GM19043 (cell line): Measurements from ENCODE around the gene CDHR4.
"Not testable (repeated sequence)": the region's sequence is repeated elsewhere in the genome, so short reads cannot be mapped to it uniquely, and the experiment has no call there.

ENCODE experiments used
- ATAC-seq: cut with Tn5 transposase; IDR thresholded peaks from one replicate; pipeline ENCODE4 v1.9.1; 2021; ENCODE audit warnings: low read depth; ENCODE audit not compliant: unreplicated experiment

CDHR4 gene

DNA sequence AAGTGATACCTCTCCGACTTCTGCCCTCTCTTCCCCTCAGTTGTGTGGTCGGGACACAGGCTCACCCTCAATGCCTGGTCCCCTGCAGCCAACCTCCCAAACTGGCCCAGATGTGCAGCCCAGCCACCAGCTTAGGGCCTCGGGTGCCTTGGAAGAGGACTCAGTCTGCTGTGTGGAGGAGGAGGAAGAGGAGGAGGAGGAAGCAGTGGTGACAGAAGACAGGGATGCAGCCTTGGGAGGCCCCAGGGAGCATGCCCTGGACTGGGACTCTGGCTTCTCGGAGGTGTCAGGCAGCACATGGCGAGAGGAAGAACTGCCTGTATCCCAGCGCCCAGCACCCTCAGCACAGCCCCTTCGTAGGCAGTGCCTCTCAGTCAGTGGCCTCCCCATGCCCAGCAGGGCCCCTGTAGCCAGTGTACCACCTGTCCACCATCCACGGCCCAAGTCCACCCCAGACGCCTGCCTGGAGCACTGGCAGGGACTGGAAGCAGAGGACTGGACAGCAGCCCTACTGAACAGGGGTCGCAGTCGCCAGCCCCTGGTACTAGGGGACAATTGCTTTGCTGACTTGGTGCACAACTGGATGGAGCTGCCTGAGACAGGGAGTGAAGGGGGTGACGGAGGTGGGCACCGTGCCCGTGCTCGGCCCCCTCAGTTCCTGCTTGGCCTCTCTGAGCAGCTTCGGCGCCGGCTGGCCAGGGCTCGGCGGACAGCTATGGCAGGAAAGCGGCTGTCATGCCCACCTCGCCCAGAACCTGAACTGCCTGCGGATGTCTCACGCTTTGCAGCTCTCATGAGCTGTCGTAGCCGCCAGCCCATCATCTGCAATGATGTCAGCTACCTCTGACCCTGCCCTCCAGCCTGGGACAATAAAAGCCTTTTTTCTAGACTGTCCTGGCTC, 4.7 kb upstream of the CDHR4 start:
- ATAC-seq = no peak

DNA sequence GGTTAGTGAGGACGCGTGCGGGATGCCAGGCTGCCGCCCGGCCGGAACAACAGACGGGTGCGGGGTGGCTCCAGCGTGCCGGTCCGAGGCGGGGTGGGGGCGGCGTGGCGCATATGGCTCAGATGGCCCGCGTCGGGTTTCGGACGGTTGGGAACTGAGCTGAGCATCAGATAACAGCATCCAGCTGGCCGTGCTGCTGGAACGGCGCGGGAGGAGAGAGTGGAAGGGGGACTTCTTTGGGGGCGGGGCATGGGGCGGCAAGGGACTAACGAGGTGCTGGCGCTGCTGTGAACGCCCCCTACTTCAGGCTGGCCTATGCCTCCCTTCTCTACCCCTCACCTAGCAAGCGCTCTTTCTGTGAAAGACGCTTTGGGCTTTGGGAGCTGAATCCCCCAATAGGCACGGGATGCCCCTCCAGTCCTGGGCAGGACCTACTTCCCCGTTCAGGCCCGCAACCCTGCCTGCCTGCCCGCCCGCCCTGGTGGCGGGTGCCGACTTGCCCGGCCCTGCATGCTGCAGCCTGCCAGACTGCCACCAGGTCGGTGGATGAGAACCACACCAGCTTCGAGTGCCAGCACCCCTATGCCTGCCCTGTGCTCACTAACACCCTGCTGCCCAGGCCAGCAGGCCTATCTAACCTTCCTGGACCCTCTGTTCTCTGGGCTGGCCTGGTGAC, 3.9 kb upstream of the CDHR4 start:
- ATAC-seq = no peak

DNA sequence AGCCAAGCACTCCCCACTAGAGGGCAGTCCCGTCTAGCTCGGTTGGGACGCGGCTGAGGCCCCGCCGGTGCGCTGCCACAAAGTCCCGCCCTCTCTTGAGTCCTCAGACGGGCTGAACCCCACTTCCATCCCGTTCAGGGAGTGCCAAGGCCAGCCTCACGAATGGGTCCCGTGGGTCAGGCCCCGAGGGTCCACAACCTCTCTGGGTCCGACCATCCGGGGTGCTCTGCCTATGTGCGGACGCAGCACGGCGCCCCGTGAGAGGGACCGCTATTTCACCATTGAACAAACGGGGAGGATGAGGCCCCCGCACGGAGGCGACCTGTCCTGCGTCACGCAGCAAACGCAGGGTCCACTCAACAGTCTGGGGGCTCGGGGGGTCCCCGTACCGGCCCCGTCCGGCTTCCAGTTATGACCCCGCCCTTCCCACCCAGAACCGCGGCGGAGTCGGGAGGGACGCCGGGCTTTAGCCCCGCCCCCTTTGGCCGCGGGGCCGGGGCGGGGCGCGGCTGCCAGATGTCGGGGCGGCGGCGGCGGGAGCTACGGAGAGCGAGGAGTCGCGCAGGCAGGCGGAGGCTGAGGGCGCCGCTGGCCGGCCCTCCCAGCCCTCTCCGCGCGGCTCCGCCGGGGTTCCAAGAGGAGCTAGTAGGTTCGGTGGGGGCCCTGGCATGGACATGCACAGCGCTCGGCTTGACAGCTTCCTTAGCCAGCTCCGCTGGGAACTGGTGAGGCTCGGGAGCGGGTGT, 3.2 kb upstream of the CDHR4 start, which contains the start of gene INKA1:
INKA1 (plus strand) TSS at position 543 of the 746 bp plus-strand sequence; CDS start at position 675, 132 bp downstream.
- peak; percentile 50 for ATAC-seq

DNA sequence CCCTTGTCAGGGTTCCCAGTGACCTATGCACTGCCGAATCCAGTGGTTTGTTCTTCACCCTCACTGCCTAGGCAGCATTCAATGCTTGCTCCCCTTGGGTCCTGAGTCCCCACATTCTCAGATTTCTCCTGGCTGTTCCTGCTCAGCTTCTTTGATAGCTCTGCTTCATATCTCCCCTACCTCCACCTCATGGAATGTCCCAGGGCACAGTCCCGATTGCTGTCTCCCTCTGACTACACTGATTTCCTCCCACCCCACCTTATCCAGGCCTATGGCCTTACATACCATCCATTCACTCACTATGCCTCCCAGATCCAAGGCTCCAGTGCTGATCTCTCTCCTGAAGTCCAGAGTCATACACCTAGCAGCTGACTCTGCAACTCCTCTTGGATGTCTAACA, 1.5 kb upstream of the CDHR4 start:
- no peak for ATAC-seq

DNA sequence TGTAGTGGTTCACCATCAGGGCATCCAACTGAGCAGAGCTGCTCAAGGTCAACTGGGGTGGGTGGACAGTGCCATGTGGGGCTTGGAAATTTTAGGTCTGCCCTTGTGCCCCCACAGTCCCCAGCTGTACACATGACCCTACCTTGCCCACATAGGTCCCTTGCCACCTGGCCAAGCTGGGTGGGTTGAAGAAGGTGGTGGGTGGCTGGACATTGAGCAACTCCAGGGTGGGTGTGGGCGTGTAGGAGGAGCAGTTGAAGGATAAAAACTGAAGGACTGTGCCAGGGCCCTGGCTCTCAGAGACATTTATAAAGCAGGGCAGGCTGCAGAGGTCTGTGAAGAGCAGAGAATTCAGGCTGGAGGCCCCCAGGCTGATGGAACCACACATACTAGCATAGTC, 568 bp downstream of the CDHR4 start:
- no peak for ATAC-seq

DNA sequence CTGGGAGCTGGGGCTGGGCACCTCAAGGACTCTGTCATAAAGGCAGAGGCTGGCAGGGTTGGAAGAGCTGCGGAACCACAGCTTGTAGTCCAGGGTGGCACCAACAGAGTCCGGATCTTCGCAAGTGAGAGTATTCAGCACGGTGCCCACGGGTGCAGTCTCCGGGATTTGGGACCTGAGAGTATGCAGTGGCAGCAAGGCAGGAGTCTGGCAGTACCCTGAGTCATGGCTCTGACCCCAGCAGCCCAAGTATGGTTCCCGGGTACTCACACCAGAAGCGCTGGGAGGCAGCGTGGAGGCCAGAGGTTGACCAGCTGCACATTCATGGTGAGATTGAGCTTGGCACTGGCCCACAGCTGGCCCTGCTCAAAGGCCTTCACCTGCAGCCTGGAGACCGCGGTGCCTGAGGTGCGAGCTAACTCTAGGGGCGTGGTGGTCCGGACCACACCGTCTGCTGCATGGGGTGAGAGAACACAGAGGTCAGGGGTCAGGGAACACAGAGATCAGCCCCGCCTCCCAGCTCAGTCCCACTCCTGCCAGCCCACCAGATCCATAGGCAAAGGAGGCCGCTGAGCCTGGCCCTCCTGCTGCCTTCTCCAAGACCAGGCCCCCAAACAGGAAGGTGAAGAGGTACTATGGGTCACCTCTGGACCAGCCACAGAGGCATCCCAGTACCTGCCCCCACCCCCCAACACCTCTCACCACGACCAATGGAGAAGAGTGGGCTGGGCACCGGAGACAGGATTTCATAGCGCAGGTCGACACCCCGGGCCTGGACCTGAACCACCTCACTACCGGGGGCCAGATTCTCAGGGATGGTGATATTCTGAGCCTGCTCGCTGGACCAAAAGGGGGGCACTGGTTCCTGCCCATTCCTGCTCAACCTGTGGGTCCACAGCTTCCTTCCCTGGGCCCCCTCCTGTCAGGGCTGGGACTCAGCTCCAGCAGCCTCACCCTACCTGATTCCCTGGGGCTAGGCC, 4.5 kb downstream of the CDHR4 start:
- ATAC-seq = no peak

DNA sequence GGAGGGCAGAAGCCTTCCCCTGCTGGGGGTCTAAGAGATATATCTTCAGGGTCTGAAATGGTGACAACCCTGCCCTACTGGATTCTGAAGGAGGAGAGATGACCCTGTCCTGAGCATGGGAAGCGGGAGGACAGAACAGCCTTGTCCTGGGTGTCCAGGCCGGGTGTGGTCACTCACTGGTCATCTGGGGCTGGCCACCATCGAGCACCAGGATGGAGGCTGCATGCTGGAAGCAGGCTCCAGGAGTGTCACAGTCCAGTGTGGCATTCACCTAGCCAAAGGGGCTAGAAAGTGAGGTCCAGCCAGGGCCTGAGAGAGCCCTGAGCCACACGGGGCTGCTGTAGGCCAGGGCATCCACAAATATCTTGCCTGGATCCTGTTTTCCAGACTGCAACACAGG, 5.2 kb downstream of the CDHR4 start:
- no peak for ATAC-seq

DNA sequence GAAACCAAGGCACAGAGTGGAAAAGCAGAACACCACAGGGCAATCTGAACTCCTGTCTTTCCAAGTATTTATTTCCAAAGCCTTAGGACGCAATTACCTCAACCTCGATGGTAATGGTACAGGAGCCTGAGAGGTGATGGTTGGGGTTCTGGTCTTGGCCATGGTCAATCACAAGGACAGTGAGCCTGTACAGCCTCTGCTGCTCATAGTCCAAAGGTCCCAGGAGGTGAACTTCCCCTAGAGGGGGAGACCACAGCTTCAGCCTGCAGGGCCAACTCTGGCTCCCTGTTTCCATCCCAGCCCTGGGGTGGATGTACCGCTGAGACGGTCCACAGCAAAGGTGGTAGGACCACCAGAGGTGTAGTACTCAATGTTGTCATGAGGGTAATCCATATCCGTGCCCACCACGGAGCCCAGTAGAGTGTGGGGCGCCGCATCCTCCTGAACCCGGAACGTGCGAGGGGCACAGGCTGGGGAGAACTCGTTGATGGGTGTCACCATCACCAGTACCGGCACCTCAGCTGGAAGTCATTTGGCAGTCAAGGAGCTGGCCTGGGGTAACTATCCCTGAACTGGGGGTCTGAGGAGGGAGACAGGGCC, 6.1 kb downstream of the CDHR4 start:
- ATAC-seq = no peak

DNA sequence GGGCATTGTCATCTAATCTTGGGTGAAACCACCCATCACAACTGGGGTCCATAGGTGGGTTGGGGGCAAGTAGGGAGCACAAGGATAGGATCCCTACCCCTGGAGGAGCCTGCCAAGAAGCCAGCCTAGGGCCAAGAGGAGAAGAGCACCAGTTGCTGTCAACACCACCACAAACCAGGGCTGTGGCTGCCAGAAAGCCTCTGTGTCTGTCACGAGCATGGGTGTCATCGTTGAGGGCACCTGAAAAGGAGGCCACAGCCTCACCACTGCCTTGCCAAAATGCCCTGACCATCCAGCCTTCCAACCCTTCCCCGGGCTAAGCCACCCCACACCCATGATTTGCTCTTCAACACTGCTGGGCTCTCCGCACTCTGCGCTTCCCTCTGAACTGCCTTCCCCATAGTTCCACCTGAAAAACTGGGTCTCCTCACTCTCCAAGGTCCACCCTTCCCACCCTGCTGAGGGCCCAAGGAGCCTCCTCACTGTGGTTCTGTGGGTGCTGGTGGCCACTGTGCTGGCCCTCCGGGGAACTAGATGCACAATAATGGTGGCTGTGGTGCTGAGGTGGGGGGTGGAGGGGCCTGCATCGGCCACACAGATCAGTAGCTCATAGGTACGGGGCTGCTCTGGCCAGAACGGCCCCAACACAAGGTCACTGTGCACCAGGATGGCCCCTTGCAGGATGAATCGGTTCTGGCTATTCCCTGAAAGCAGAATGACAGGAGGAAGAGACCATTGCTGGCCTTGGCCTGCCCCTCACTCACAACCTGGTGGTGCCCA, 7.1 kb downstream of the CDHR4 start:
- ATAC-seq = no peak

DNA sequence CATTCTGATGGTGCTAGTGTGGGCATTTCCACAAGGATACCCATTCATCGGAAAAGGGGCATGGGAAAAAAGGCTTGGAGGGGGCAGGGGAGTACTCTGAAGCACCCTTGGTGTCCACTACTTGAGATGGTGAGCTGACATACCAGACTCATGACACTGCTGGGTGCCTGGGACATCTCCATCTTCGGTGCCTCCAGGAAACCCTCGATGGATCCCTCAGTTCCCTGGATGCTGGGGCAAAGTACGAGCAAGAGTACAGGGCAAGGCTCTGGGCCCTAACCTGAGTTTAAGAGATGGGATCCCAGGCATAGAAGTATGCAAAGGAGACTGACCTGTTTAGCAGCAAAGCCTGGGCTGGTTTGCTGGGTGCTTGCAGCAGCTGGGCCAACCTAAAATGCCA, 8.1 kb downstream of the CDHR4 start:
- ATAC-seq = no peak

DNA sequence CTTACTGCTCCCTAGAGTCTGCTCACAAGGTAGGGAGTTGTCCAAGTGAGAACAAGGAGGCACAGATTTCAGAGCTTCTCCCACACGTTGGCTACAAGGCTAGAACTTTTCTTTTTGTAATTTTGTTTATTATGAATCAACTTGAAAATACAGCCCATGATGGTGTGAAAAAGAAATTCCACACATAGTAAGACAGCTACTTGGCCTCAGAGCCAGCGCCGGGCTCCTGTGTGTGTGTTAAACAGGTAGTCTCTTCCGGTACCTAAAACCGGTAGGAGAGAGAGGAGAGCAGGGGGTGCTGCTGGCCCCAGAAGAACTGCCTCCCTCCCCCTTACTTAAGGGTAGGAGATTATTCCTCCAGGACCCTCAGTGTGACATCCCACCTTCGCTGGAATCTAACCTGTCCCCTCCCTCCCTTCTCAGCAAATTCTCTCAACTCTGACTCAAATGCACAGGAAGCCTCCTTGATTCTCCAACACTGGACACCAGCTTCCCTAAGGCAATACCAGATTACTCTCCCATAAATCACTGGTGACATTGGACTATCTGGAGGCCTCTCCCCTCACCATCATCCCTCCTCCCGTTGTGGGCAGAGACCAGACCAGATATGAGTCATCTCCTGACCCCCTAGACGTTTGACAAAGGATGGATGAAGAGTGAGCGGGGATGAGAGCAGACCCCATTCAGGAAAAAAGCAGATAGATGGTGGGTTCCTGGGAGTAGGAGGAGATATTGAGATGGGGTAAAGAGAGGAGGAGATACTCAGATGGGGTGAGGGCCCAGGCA, 8.9 kb downstream of the CDHR4 start:
- ATAC-seq = no peak

DNA sequence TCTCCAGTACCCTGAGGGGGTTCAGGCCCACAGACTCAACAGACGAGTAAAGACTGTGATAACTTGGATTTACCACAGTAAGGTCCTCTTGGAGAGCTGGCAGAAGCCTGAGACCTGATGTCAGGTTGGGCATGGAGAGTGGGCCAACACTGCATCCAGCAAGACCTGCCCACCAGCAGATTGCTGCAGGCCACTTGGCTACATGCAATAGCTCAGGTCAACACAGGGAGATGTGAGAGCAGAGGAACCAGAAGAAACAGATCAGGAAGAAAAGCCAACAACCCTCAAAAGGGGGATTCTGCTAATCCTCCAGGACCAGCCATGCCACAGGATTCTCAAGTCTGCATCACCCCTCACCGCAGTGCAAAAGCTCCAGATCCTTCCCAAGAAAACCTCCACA, 11.6 kb downstream of the CDHR4 start:
- no peak for ATAC-seq

DNA sequence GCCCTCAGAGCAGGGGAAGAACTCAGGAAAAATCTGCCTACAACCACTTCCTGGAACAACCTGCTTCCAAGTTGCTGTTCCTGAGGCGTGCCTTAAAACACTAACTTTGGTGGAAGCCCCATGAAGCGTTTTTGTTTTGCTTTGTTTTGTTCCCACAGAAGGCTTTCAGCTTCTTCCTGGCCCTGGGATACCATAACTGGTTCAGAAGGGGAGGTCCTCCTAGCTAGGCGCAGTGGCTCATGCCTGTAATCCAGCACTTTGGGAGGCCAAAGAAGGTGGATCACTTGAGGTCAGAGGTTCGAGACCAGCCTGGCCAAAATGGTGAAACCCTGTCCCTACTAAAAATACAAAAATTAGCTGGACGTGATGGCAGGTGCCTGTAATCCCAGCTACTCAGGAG, 12.1 kb downstream of the CDHR4 start:
- ATAC-seq = no peak

DNA sequence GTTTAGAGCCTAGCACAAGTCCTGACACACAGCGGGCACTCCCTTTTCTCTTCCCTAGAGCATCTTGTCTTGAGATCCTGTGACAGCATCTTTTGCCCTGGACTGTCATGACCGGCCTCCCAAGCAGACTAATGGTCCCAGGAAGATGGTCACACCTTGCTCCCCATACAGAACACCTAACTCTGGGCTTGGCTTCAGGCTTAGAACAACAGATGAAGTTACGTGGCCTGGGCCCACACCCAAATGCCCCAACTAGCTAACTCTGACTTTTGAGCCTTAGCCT, 12.6 kb downstream of the CDHR4 start:
- ATAC-seq = no peak

DNA sequence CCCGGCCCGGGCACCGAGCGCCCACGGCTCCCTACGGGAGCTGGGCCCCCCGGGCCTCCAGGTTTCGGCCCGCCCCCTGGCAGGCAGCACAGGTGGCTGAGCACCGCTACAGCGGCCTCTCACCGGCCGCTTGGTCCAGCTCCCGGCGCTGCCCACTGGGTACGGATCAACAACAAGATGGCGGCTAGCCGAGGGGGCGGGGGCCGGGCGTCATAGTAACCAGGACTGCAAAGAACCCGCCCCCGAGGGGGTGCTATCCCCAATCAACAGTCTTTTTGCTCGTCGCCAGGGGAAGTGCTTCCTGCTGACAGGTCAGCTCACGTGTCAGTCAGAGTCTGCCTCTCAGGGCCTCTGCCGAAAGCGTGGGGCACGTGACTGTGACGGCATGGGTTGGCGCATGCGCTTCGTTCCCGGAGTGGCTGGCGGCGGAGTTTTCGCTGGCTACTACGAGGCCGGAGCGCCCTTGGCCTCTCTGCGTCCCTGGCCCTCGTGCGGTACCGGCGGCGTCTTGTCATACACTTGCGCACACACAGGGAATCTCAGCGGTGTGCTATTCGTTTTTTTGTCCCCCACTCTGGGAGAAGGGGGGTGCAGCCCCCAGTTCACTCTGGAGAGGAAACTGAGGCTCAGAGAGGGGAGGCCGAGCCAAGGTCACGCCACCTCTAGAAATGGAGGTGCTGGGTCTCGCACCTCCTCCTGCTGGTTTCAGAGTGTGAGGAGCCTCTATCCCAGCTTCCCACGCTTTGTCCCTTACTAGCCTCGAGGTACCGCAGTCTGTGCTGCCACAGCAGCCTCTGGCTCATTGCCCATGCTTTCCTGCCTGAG, 13.1 kb downstream of the CDHR4 start, which contains the start of gene IP6K1:
IP6K1 (minus strand) TSS at position 186 of the 825 bp plus-strand sequence. CDS start 38,502 bp downstream, outside the sequence.
- peak; percentile 99 for ATAC-seq

DNA sequence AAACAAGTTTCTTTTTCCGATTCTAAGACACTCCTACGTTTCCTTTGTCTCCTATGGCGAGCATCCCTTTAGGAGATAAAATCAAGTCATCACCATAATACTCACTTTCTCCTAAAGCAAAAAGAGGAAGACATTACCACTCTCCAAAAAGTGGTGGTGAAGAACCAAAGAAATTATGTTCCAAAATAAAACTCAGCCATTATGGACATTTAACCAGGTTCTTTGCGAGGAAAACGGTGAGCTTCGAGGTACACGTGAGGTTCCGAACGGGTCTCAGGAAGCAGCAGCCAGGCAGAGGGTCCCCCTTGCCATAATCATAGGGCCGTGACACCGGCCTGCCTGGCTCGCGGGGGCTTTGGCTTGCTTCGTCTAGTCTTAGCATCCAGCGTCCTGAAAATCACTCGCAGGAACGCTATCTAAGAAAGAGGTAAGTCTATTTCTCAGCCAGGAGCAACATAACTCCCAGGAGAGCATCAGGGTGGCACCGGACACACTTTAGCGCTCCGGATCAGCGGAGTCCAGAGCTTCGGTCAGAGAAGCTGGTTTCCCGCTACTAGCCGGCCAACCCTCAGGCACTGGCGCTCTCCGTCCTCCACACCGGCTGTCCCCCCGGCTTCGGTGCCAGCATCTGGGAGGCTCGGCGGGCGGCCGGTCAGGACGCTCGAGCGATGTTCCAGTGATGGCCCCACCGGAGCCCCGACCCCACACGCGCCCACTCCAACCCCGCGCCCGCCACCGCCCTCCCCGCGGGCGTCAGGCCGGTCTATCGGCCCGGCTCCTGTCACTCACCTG, 13.9 kb downstream of the CDHR4 start:
- no peak for ATAC-seq

DNA sequence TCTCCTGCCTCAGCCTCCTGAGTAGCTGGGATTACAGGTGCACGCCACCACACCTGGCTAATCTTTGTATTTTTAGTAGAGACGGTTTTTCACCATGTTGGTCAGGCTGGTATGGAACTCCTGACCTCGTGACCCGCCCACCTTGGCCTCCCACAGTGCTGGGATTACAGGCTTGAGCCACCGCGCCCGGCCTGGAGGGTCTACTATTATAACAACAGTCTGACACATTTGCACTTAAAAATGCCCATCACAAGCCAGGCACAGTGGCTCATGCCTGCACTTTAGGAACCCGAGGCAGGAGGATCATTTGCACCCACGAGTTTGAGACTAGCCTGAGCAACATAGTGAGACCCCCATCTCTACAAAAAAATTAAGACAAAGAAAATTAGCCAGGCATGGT, 17.4 kb downstream of the CDHR4 start:
- not testable (repeated sequence) for ATAC-seq
